K562 (cell line): Measurements from ENCODE around the gene GARRE1. TPM values are rescaled to one million over a fixed set of nuclear protein-coding genes. Genes with fewer than 3 reads are reported as not detected.

Experiments
- CREBBP ChIP-seq: IDR thresholded peaks from one replicate; pipeline ENCODE4 v1.6.1; 2012; ENCODE audit warnings: low read depth, mild to moderate bottlenecking, control low read depth, inconsistent platforms, low read length
- LARP7 ChIP-seq: fragments of 450-650 bp; IDR thresholded peaks from 2 replicates; pipeline ENCODE4 v1.6.1; 2016
- ZEB2 ChIP-seq: fragments of 450-650 bp; IDR thresholded peaks from 2 replicates; pipeline ENCODE4 v1.6.1; 2016
- polyA plus RNA-seq, 8 experiments: library from polyadenylated mRNA; depleted of rRNA in 4 of 8; stranded (reverse) in 5 of 8; unstranded in 3 of 8; fragments of >200 nt; fragmentation: Nextera tagmentation in 2 of 8; fragmentation: Illumina TruSeq in 1 of 8; extraction: Ambion mirVana in 2 of 8; extraction: Trizol in 1 of 8; gene quantifications; 2 replicates each; pipeline versions ENCODE4 v1.2.1 to v1.2.3, GENCODE V29; 2011 to 2014; ENCODE audit warnings: inconsistent platforms in 1 of 8, missing spikeins in 1 of 8
- total RNA-seq, 7 experiments: library from RNA; depleted of rRNA in 6 of 7; stranded (reverse); fragments of >200 nt in 6 of 7; fragmentation: Illumina TruSeq in 2 of 7; extraction: Trizol in 2 of 7; gene quantifications; 2 replicates each; pipeline versions ENCODE4 v1.2.1 to v1.2.3, GENCODE V29; 2011 to 2021; ENCODE audit warnings: low replicate concordance in 1 of 7
- TF ChIP-seq, protein P1 (sequence below): sonication (generic); formaldehyde crosslinking; IDR thresholded peaks from 2 replicates; pipeline ENCODE4 v1.8.0; 2022; ENCODE audit warnings: missing genetic modification reagents, mild to moderate bottlenecking, borderline replicate concordance
- TF ChIP-seq, protein P2 (sequence below): fragments of 250-450 bp; sonication (Bioruptor Pico); IDR thresholded peaks from 2 replicates; pipeline ENCODE4 v1.8.0; 2022; ENCODE audit warnings: inconsistent platforms, mild to moderate bottlenecking, moderate library complexity, borderline replicate concordance
- TF ChIP-seq, protein P3 (sequence below): fragments of 450-650 bp; IDR thresholded peaks from 2 replicates; pipeline ENCODE4 v1.6.1; 2016; ENCODE audit warnings: missing biosample characterization, missing genetic modification characterization
- TF ChIP-seq, protein P4 (sequence below): sonication (generic); formaldehyde crosslinking; IDR thresholded peaks from 2 replicates; pipeline ENCODE4 v1.8.1; 2022; ENCODE audit warnings: missing genetic modification reagents

Gene GARRE1
- total and polyA plus RNA-seq, 9 of the 15 experiments (the other 6 are each of a cell fraction or from before 2014, with no cell fraction given): 1.6 to 12.8 (median 7.5) TPM

DNA sequence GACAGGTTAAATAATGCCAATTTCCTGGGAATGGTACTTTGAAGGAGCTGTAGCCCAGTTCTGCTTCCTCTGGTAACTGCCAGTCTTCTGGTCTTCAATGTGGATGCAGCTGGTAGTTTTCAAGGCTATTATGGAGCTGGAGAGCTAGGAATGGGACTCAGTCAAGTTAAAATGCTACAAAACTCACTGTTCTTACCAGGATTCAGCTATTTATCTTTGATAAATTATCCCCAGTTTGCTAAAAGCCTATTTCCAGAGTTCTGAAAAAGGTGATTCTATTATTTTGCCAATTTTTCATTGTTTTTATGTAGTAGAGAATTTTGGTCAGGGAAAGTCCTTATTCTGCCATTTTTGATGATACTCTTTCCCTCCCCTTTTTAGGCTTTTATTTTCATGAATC, 40.7 kb downstream of the GARRE1 start (continued):
- TF ChIP-seq, protein P1, sequence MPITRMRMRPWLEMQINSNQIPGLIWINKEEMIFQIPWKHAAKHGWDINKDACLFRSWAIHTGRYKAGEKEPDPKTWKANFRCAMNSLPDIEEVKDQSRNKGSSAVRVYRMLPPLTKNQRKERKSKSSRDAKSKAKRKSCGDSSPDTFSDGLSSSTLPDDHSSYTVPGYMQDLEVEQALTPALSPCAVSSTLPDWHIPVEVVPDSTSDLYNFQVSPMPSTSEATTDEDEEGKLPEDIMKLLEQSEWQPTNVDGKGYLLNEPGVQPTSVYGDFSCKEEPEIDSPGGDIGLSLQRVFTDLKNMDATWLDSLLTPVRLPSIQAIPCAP (CRISPR knock-in tag): no peak
- TF ChIP-seq, protein P2, sequence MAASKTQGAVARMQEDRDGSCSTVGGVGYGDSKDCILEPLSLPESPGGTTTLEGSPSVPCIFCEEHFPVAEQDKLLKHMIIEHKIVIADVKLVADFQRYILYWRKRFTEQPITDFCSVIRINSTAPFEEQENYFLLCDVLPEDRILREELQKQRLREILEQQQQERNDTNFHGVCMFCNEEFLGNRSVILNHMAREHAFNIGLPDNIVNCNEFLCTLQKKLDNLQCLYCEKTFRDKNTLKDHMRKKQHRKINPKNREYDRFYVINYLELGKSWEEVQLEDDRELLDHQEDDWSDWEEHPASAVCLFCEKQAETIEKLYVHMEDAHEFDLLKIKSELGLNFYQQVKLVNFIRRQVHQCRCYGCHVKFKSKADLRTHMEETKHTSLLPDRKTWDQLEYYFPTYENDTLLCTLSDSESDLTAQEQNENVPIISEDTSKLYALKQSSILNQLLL (CRISPR knock-in tag): no peak
- TF ChIP-seq ZEB2: no peak
- no peak for TF ChIP-seq CREBBP
- no peak for TF ChIP-seq LARP7
- TF ChIP-seq, protein P3, sequence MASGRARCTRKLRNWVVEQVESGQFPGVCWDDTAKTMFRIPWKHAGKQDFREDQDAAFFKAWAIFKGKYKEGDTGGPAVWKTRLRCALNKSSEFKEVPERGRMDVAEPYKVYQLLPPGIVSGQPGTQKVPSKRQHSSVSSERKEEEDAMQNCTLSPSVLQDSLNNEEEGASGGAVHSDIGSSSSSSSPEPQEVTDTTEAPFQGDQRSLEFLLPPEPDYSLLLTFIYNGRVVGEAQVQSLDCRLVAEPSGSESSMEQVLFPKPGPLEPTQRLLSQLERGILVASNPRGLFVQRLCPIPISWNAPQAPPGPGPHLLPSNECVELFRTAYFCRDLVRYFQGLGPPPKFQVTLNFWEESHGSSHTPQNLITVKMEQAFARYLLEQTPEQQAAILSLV (tag): no peak
- TF ChIP-seq, protein P4, sequence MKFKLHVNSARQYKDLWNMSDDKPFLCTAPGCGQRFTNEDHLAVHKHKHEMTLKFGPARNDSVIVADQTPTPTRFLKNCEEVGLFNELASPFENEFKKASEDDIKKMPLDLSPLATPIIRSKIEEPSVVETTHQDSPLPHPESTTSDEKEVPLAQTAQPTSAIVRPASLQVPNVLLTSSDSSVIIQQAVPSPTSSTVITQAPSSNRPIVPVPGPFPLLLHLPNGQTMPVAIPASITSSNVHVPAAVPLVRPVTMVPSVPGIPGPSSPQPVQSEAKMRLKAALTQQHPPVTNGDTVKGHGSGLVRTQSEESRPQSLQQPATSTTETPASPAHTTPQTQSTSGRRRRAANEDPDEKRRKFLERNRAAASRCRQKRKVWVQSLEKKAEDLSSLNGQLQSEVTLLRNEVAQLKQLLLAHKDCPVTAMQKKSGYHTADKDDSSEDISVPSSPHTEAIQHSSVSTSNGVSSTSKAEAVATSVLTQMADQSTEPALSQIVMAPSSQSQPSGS (CRISPR knock-in tag): no peak
- TF ChIP-seq, all 486 proteins: peak for 0
